ENCODE results near the gene GNG4. TPM values are rescaled to one million over a fixed set of nuclear protein-coding genes. Genes with fewer than 3 reads are reported as not detected.
A peak's percentile ranks its signal among the peaks of the same experiment; 100 is the strongest.

The GNG4 gene
- total and polyA plus RNA-seq, 9 of the 15 experiments (the other 6 are each of a cell fraction or from before 2014, with no cell fraction given) = 0.06 to 0.58 (median 0.08) TPM; not detected in 4

DNA sequence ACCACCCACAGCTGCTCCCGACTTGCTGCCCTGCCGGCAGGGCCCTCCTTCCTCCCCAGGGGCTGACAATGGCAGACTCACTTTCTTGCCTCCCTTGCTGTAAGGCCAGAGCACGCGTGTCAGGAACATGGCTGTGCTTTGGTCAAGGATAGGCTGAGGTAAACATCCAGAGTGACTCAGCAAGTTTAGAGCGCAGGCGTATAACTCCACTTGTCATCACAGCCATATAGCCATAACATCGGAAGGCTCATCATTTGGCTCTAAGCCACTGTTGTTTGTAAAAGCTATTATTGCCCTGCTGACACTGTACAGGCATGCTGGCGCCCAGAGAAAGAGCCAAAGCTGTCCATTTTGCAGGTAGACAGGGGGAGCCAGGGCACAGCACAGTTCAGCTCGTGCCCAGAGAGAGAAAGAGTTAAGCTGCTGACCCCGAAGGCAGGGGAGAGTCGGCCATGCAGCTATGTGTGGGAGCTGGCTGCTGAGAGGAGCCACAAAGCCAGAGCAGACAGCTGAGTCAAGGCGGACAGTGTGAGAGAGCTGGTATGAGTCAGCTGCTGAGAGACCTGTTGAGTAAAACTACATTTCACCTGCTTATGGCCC, 60.6 kb downstream of the GNG4 start (continued):
- TF ChIP-seq, protein P1, sequence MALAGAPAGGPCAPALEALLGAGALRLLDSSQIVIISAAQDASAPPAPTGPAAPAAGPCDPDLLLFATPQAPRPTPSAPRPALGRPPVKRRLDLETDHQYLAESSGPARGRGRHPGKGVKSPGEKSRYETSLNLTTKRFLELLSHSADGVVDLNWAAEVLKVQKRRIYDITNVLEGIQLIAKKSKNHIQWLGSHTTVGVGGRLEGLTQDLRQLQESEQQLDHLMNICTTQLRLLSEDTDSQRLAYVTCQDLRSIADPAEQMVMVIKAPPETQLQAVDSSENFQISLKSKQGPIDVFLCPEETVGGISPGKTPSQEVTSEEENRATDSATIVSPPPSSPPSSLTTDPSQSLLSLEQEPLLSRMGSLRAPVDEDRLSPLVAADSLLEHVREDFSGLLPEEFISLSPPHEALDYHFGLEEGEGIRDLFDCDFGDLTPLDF (CRISPR knock-in tag; IDR thresholded peaks at IDR 0.05) = no peak
- TF ChIP-seq THRB (CRISPR knock-in tag; conservative IDR thresholded peaks at IDR 0.05) (peak; percentile 99), ZBTB9 (CRISPR knock-in tag; IDR thresholded peaks at IDR 0.05) (peak; percentile 99), MECOM (CRISPR knock-in tag; IDR thresholded peaks at IDR 0.05) (peak; percentile 91), TSHZ1 (CRISPR knock-in tag; IDR thresholded peaks at IDR 0.05) (peak; percentile 79; the same call in 1 of the 2 replicates), PRMT5 (CRISPR knock-in tag; IDR thresholded peaks at IDR 0.05) (no peak), SRSF7 (optimal IDR thresholded peaks at IDR 0.05; ENCODE audit: low read depth, low read length) (no peak), ZNF561 (CRISPR knock-in tag; conservative IDR thresholded peaks at IDR 0.05) (peak; percentile 83), POLR2G (IDR thresholded peaks at IDR 0.05; ENCODE audit: low read depth, low read length) (no peak), ZNF239 (CRISPR knock-in tag; IDR thresholded peaks at IDR 0.05) (peak; percentile 93), SMARCA5 (IDR thresholded peaks at IDR 0.05) (no peak), SMAD2 (IDR thresholded peaks at IDR 0.05; ENCODE audit: low read depth, low read length) (no peak), RBM15 (IDR thresholded peaks at IDR 0.05; ENCODE audit: insufficient read depth, low read length) (no peak), GABPB1 (CRISPR knock-in tag; IDR thresholded peaks at IDR 0.05) (no peak), RHOXF2B (CRISPR knock-in tag; conservative IDR thresholded peaks at IDR 0.05) (peak; percentile 82; the same call in 1 of the 2 replicates), ZFP1 (CRISPR knock-in tag; IDR thresholded peaks at IDR 0.05) (peak; percentile 88), ZNF766 (CRISPR knock-in tag; conservative IDR thresholded peaks at IDR 0.05) (peak; percentile 98), LARP7 (IDR thresholded peaks at IDR 0.05) (no peak)
- TF ChIP-seq, protein P2, sequence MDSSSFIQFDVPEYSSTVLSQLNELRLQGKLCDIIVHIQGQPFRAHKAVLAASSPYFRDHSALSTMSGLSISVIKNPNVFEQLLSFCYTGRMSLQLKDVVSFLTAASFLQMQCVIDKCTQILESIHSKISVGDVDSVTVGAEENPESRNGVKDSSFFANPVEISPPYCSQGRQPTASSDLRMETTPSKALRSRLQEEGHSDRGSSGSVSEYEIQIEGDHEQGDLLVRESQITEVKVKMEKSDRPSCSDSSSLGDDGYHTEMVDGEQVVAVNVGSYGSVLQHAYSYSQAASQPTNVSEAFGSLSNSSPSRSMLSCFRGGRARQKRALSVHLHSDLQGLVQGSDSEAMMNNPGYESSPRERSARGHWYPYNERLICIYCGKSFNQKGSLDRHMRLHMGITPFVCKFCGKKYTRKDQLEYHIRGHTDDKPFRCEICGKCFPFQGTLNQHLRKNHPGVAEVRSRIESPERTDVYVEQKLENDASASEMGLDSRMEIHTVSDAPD (CRISPR knock-in tag; IDR thresholded peaks at IDR 0.05) = peak; percentile 90; the same call in 1 of the 2 replicates

All from K562 (cell line).